ENCODE measurements around the gene FBXO33. TPM values are rescaled to one million over a fixed set of nuclear protein-coding genes. Genes with fewer than 3 reads are reported as not detected.

Gene FBXO33
- total RNA-seq, 1 experiment from 2014 or later: 9.7 TPM

GRCh38 chr14:39383741-39384140, 48.5 kb downstream of the FBXO33 start (continued):
- TF ChIP-seq, protein P1, sequence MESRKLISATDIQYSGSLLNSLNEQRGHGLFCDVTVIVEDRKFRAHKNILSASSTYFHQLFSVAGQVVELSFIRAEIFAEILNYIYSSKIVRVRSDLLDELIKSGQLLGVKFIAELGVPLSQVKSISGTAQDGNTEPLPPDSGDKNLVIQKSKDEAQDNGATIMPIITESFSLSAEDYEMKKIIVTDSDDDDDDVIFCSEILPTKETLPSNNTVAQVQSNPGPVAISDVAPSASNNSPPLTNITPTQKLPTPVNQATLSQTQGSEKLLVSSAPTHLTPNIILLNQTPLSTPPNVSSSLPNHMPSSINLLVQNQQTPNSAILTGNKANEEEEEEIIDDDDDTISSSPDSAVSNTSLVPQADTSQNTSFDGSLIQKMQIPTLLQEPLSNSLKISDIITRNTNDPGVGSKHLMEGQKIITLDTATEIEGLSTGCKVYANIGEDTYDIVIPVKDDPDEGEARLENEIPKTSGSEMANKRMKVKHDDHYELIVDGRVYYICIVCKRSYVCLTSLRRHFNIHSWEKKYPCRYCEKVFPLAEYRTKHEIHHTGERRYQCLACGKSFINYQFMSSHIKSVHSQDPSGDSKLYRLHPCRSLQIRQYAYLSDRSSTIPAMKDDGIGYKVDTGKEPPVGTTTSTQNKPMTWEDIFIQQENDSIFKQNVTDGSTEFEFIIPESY (IDR thresholded peaks at IDR 0.05; ENCODE audit: extremely low read depth, insufficient replicate concordance, low read length): no peak
- TF ChIP-seq, protein P2, sequence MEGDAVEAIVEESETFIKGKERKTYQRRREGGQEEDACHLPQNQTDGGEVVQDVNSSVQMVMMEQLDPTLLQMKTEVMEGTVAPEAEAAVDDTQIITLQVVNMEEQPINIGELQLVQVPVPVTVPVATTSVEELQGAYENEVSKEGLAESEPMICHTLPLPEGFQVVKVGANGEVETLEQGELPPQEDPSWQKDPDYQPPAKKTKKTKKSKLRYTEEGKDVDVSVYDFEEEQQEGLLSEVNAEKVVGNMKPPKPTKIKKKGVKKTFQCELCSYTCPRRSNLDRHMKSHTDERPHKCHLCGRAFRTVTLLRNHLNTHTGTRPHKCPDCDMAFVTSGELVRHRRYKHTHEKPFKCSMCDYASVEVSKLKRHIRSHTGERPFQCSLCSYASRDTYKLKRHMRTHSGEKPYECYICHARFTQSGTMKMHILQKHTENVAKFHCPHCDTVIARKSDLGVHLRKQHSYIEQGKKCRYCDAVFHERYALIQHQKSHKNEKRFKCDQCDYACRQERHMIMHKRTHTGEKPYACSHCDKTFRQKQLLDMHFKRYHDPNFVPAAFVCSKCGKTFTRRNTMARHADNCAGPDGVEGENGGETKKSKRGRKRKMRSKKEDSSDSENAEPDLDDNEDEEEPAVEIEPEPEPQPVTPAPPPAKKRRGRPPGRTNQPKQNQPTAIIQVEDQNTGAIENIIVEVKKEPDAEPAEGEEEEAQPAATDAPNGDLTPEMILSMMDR (IDR thresholded peaks at IDR 0.05 in 2 of 3, conservative IDR thresholded peaks at IDR 0.05 in 1 of 3; ENCODE audit: borderline replicate concordance in 1 of 3, insufficient read depth in 1 of 3, low read depth in 2 of 3, low read length in 2 of 3): no peak
- TF ChIP-seq SP1 (IDR thresholded peaks at IDR 0.05; ENCODE audit: low read depth): no peak
- TF ChIP-seq CEBPB (IDR thresholded peaks at IDR 0.05; ENCODE audit: low read depth): no peak
- no peak for TF ChIP-seq ZFX (IDR thresholded peaks at IDR 0.05)
- TF ChIP-seq, protein P3, sequence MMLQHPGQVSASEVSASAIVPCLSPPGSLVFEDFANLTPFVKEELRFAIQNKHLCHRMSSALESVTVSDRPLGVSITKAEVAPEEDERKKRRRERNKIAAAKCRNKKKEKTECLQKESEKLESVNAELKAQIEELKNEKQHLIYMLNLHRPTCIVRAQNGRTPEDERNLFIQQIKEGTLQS (IDR thresholded peaks at IDR 0.05): no peak
- TF ChIP-seq EZH2phosphoT487 (IDR thresholded peaks at IDR 0.05; ENCODE audit: borderline replicate concordance): no peak
- TF ChIP-seq YY1 (IDR thresholded peaks at IDR 0.05; ENCODE audit: extremely low read depth, insufficient replicate concordance, low read depth, low read length): no peak
- TF ChIP-seq ELF1 (IDR thresholded peaks at IDR 0.05; ENCODE audit: borderline replicate concordance, low read depth): no peak

GRCh38 chr14:39383026-39383660, 49.1 kb downstream of the FBXO33 start:
- Histone ChIP-seq H3K27me3 (ENCODE audit: insufficient read depth, low read length) (no peaks in the 10 kb centered on the region), H3K79me2 (ENCODE audit: insufficient read depth, low read length) (no peaks in the 10 kb centered on the region), H3K9me2 (ENCODE audit: insufficient read depth) (no peaks in the 10 kb centered on the region), H2AFZ (ENCODE audit: low read depth, low read length, poor library complexity, severe bottlenecking) (no peak overlapping the region), H3K36me3 (ENCODE audit: control insufficient read depth in 1 of 2, insufficient read depth in 2 of 2, low read length in 2 of 2) (no peaks in the 10 kb centered on the region), H3K4me2 (ENCODE audit: low read length) (no peak overlapping the region), H3K9ac (ENCODE audit: low read length) (no peak overlapping the region), H3K4me3 (replicated peaks in 1 of 2; ENCODE audit: low read depth in 1 of 2, low read length in 2 of 2) (no peak overlapping the region), H3K4me1 (ENCODE audit: control insufficient read depth in 1 of 2, insufficient read depth in 2 of 2, low read length in 2 of 2) (no peaks in the 10 kb centered on the region), H3K27ac (ENCODE audit: low read depth, low read length) (no peak overlapping the region), H4K20me1 (ENCODE audit: insufficient read depth) (no peaks in the 10 kb centered on the region), H3K9me3 (ENCODE audit: control insufficient read depth in 1 of 2, insufficient read depth in 1 of 2, low read depth in 1 of 2, low read length in 2 of 2) (no peaks in the 10 kb centered on the region)
- no peak for ATAC-seq
- RAD21 ChIA-PET (ENCODE audit: low non-redundant PET in 1 of 2, low total read pairs in 2 of 2, uncharacterized antibody in 2 of 2, unreplicated experiment in 2 of 2): no interaction called here
- POLR2A ChIA-PET: no interaction called here
- intact Hi-C loops (cut with micrococcal nuclease): no loop called here
- TF ChIP-seq JUND (IDR thresholded peaks at IDR 0.05): no peak
- no peak for TF ChIP-seq EZH2phosphoT487 (IDR thresholded peaks at IDR 0.05; ENCODE audit: borderline replicate concordance)
- TF ChIP-seq, protein P4, sequence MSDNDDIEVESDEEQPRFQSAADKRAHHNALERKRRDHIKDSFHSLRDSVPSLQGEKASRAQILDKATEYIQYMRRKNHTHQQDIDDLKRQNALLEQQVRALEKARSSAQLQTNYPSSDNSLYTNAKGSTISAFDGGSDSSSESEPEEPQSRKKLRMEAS (IDR thresholded peaks at IDR 0.05): no peak
- no peak for TF ChIP-seq SRF (IDR thresholded peaks at IDR 0.05; ENCODE audit: low read depth)
- TF ChIP-seq, protein P3 (IDR thresholded peaks at IDR 0.05): no peak
- DNase-seq (ENCODE audit: low read depth, low spot score): no peak
- CTCF ChIA-PET: no interaction called here
- no TSS peak for BruUV-seq (replicated peaks)

All from HCT116 (cell line).